ENCODE data around the gene TADA2B. TPM values are rescaled to one million over a fixed set of nuclear protein-coding genes. Genes with fewer than 3 reads are reported as not detected.

The TADA2B gene
- total and polyA plus RNA-seq, 9 of the 15 experiments (the other 6 are each of a cell fraction or from before 2014, with no cell fraction given): 0.55 to 12.2 (median 7.5) TPM

DNA sequence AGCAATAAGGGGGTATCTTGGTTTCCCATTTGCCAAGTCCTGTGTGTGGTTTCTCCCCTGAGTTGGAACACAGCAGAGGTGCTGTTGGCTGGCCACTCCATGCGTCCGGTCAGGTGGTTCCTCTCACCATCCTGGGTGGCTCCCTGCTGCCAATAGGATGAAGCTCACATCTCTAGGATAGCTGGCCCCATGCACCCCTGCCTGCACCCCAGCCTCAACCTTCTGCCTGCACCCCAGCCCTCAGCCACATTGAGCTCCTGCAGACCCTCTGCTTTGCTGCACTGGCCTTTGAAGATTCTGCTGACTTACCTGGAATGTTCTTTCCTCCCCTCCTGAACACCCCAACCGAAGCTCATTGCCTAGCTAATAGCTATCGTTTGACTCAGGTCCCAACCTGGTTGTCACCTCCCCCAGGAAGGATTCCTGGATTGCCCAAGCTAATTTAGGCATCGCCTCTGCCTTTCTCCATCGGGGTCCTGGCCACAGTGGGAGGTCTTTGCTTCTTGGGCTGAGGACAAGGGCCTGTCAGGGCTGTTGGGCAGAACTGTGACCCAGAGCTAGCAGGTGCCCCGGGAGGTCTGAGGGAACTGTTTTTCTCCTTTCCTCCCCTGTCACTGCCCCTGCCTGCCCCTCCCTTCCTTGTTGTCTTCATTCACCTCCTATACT lies 61.3 kb downstream of the TADA2B start:
- intact Hi-C loops (cut with micrococcal nuclease): no loop called here
- no peak overlapping the region for H3K4me2 ChIP-seq (ENCODE audit: insufficient read depth, low read length)

More for the DNA sequence above, 61.3 kb downstream of the TADA2B start:
- POLR2A ChIA-PET: interaction anchor here (0.5 to 1.4 kb wide), 6 partner anchors 8 to 588 kb away, joined by 3 to 4 read pairs (median 3); no protein-coding TSS in a partner anchor
- CTCF ChIA-PET (ENCODE audit: low intra/inter-chr PET ratio): no interaction called here
- WGBS (ENCODE audit: insufficient coverage, low coverage, missing lambda C conversion rate): 19% methylated on average over 7 of the region's 7 CpGs
- in situ Hi-C loops (cut with MboI): no loop called here
- Histone ChIP-seq H3K36me3 (ENCODE audit: control insufficient read depth, insufficient read depth, low read length) (no peaks in the 10 kb centered on the region), H3K9ac (ENCODE audit: insufficient read depth in 1 of 2, low read depth in 2 of 2, low read length in 2 of 2) (no peak overlapping the region), H3K4me1 (replicated peaks in 1 of 2; ENCODE audit: control insufficient read depth in 2 of 2, insufficient read depth in 2 of 2, low read length in 2 of 2) (peaks cover 17 to 30% of the 10 kb centered on the region in 2 experiments), H3K79me2 (ENCODE audit: control insufficient read depth, insufficient read depth, low read length) (no peaks in the 10 kb centered on the region), H3K27ac (ENCODE audit: extremely low read depth, low read depth, low read length) (no peak overlapping the region), H3K27me3 (ENCODE audit: control insufficient read depth in 2 of 2, insufficient read depth in 2 of 2, low read length in 2 of 2) (peaks cover 18 to 49% of the 10 kb centered on the region in 2 experiments), H3K9me3 (replicated peaks; ENCODE audit: control insufficient read depth, insufficient read depth, low read depth, low read length) (no peaks in the 10 kb centered on the region), H3K4me3 (no peak overlapping the region), H3K9me1 (ENCODE audit: control insufficient read depth, insufficient read depth, low read length) (peaks cover 3% of the 10 kb centered on the region), H2AFZ (ENCODE audit: low read depth, low read length) (no peak overlapping the region), H4K20me1 (replicated peaks; ENCODE audit: control insufficient read depth, insufficient read depth, low read length) (peaks cover 6% of the 10 kb centered on the region)
- no peak for DNase-seq (ENCODE audit: extremely low read depth in 1 of 4, low spot score in 3 of 4)
- FAIRE-seq: no peak
- no TSS peak for BruUV-seq (replicated peaks)
- TF ChIP-seq RBM25 (IDR thresholded peaks at IDR 0.05; ENCODE audit: low read depth, low read length, severe bottlenecking): peak; percentile 71
- TF ChIP-seq BCOR (IDR thresholded peaks at IDR 0.05): peak; percentile 84
- TF ChIP-seq SMARCA5 (IDR thresholded peaks at IDR 0.05): peak; percentile 49; the same call in 1 of the 2 replicates
- no peak for TF ChIP-seq ESRRA (IDR thresholded peaks at IDR 0.05; ENCODE audit: borderline replicate concordance, low read depth)
- TF ChIP-seq, protein P1, sequence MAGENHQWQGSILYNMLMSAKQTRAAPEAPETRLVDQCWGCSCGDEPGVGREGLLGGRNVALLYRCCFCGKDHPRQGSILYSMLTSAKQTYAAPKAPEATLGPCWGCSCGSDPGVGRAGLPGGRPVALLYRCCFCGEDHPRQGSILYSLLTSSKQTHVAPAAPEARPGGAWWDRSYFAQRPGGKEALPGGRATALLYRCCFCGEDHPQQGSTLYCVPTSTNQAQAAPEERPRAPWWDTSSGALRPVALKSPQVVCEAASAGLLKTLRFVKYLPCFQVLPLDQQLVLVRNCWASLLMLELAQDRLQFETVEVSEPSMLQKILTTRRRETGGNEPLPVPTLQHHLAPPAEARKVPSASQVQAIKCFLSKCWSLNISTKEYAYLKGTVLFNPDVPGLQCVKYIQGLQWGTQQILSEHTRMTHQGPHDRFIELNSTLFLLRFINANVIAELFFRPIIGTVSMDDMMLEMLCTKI (IDR thresholded peaks at IDR 0.05; ENCODE audit: partially characterized antibody): no peak
- TF ChIP-seq FOXM1 (IDR thresholded peaks at IDR 0.05; ENCODE audit: low read depth): no peak
- no peak for TF ChIP-seq FOXM1 (CRISPR knock-in tag; IDR thresholded peaks at IDR 0.05; ENCODE audit: low read depth)
- TF ChIP-seq ZNF436 (CRISPR knock-in tag; IDR thresholded peaks at IDR 0.05): peak; percentile 78
- 0 out of 2 replicates have a peak, but pooled peaks have one; percentile 64 for TF ChIP-seq PTBP1 (IDR thresholded peaks at IDR 0.05; ENCODE audit: low read depth, low read length)
- TF ChIP-seq, protein P2, sequence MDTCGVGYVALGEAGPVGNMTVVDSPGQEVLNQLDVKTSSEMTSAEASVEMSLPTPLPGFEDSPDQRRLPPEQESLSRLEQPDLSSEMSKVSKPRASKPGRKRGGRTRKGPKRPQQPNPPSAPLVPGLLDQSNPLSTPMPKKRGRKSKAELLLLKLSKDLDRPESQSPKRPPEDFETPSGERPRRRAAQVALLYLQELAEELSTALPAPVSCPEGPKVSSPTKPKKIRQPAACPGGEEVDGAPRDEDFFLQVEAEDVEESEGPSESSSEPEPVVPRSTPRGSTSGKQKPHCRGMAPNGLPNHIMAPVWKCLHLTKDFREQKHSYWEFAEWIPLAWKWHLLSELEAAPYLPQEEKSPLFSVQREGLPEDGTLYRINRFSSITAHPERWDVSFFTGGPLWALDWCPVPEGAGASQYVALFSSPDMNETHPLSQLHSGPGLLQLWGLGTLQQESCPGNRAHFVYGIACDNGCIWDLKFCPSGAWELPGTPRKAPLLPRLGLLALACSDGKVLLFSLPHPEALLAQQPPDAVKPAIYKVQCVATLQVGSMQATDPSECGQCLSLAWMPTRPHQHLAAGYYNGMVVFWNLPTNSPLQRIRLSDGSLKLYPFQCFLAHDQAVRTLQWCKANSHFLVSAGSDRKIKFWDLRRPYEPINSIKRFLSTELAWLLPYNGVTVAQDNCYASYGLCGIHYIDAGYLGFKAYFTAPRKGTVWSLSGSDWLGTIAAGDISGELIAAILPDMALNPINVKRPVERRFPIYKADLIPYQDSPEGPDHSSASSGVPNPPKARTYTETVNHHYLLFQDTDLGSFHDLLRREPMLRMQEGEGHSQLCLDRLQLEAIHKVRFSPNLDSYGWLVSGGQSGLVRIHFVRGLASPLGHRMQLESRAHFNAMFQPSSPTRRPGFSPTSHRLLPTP (IDR thresholded peaks at IDR 0.05; ENCODE audit: borderline replicate concordance, extremely low read depth, insufficient read length): peak; percentile 36
- TF ChIP-seq ZFP36 (IDR thresholded peaks at IDR 0.05; ENCODE audit: low read depth, low read length, partially characterized antibody): peak; percentile 98
- no peak for TF ChIP-seq HSF4 (CRISPR knock-in tag; IDR thresholded peaks at IDR 0.05; ENCODE audit: borderline replicate concordance)
- TF ChIP-seq LARP7 (IDR thresholded peaks at IDR 0.05): no peak
- ATAC-seq: no peak

Data from K562 (cell line).